Calu3 (cell line): ENCODE measurements around the gene DUSP7. TPM values are rescaled to one million over a fixed set of nuclear protein-coding genes. Genes with fewer than 3 reads are reported as not detected.

Experiments
- BruUV-seq: library from RNA; stranded (reverse); fragments of 400-500 nt; replicated peaks from 2 replicates; lab custom pipeline; 2021; lab: Mats Ljungman, UMichigan
- CTCF ChIA-PET: fragments of 300-600 bp; sonication (Branson Sonifier 250); formaldehyde crosslinking; loops from one replicate; lab custom pipeline; 2022; ENCODE audit warnings: antibody characterized with exemption; lab: Charles Lee
- DNase-seq: peaks from one replicate; pipeline ENCODE4 v3.0.0; 2022
- H3K27ac Mint-ChIP-seq: one replicate; pipeline ENCODE4 v1.8.0; 2022; ENCODE audit warnings: mixed read lengths; ENCODE audit not compliant: unreplicated experiment
- H3K27me3 Mint-ChIP-seq: one replicate; pipeline ENCODE4 v1.8.0; 2022; ENCODE audit warnings: mixed read lengths; ENCODE audit not compliant: unreplicated experiment
- H3K36me3 Mint-ChIP-seq: one replicate; pipeline ENCODE4 v1.8.0; 2022; ENCODE audit warnings: mild to moderate bottlenecking, moderate library complexity, mixed read lengths; ENCODE audit not compliant: insufficient read depth, unreplicated experiment
- H3K4me1 Mint-ChIP-seq: one replicate; pipeline ENCODE4 v1.8.0; 2022; ENCODE audit warnings: mild to moderate bottlenecking, low read depth, mixed read lengths; ENCODE audit not compliant: unreplicated experiment
- H3K4me3 Mint-ChIP-seq: one replicate; pipeline ENCODE4 v1.8.0; 2022; ENCODE audit warnings: mild to moderate bottlenecking, low read depth, moderate library complexity, mixed read lengths; ENCODE audit not compliant: unreplicated experiment
- H3K9me3 Mint-ChIP-seq: one replicate; pipeline ENCODE4 v1.8.0; 2022; ENCODE audit warnings: low read depth, mixed read lengths; ENCODE audit not compliant: unreplicated experiment
- CTCF ChIP-seq: fragments of 200-600 bp; IDR thresholded peaks from one replicate; pipeline ENCODE4 v1.8.0; 2022; ENCODE audit warnings: antibody characterized with exemption; ENCODE audit not compliant: unreplicated experiment
- intact Hi-C: fragments of 100-400 bp; cut with micrococcal nuclease; formaldehyde crosslinking; loops from one replicate; pipeline ENCODE4 v1.10.0; 2022; ENCODE audit not compliant: unreplicated experiment
- total RNA-seq: library from RNA; stranded (reverse); gene quantifications from 2 replicates; pipeline ENCODE4 v1.2.3, GENCODE V29; 2022

The DUSP7 gene
- total RNA-seq, 1 experiment from 2014 or later = 7.7 TPM

GRCh38 chr3:52070724-52071621 lies 14.6 kb upstream of the DUSP7 start:
- Mint-ChIP-seq H3K9me3 (no peaks in the 10 kb centered on the region), H3K4me3 (no peak overlapping the region), H3K36me3 (peaks cover 8% of the 10 kb centered on the region), H3K27ac (no peak overlapping the region), H3K4me1 (no peaks in the 10 kb centered on the region), H3K27me3 (no peaks in the 10 kb centered on the region)
- no peak for DNase-seq
- no TSS peak for BruUV-seq
- TF ChIP-seq CTCF = no peak
- CTCF ChIA-PET = no interaction called here
- intact Hi-C loops = no loop called here

- Mint-ChIP-seq H3K36me3 (peaks cover 8% of the 10 kb centered on the region), H3K4me1 (no peaks in the 10 kb centered on the region), H3K27me3 (no peaks in the 10 kb centered on the region), H3K27ac (no peak overlapping the region), H3K4me3 (no peak overlapping the region), H3K9me3 (no peaks in the 10 kb centered on the region)
- intact Hi-C loops = no loop called here
- DNase-seq = no peak
- no peak for TF ChIP-seq CTCF
- CTCF ChIA-PET = no interaction called here
- BruUV-seq = no TSS peak
Measured at GRCh38 chr3:52069855-52070254, 13.5 kb upstream of the DUSP7 start.

- no peak for DNase-seq
- H3K36me3 Mint-ChIP-seq = peaks cover 8% of the 10 kb centered on the region
- no peak for TF ChIP-seq CTCF
- H3K4me1 Mint-ChIP-seq = no peaks in the 10 kb centered on the region
- peak overlapping the region; percentile 32 for H3K27ac Mint-ChIP-seq
- intact Hi-C loops = no loop called here
- H3K9me3 Mint-ChIP-seq = no peaks in the 10 kb centered on the region
- H3K27me3 Mint-ChIP-seq = no peaks in the 10 kb centered on the region
- H3K4me3 Mint-ChIP-seq = no peak overlapping the region
- CTCF ChIA-PET = no interaction called here
- BruUV-seq = no TSS peak
Measured at GRCh38 chr3:52069135-52069534, 12.8 kb upstream of the DUSP7 start.

- H3K27ac Mint-ChIP-seq = peak overlapping the region; percentile 32
- H3K36me3 Mint-ChIP-seq = peaks cover 10% of the 10 kb centered on the region
- no peak for DNase-seq
- no TSS peak for BruUV-seq
- no peaks in the 10 kb centered on the region for H3K9me3 Mint-ChIP-seq
- peaks cover 3% of the 10 kb centered on the region for H3K4me1 Mint-ChIP-seq
- no peak overlapping the region for H3K4me3 Mint-ChIP-seq
- CTCF ChIA-PET = no interaction called here
- intact Hi-C loops = no loop called here
- TF ChIP-seq CTCF = no peak
- no peaks in the 10 kb centered on the region for H3K27me3 Mint-ChIP-seq
Measured at GRCh38 chr3:52068730-52069129, 12.4 kb upstream of the DUSP7 start.
